AG09309 (cell line): ENCODE measurements around the gene CLSTN1.

Experiments
- DNase-seq: peaks from one replicate; pipeline ENCODE4 v3.0.0-alpha.2; 2010; ENCODE audit warnings: low read depth
- H3K4me3 ChIP-seq: 2 replicates; pipeline ENCODE4 v1.5.1; 2011; ENCODE audit warnings: mild to moderate bottlenecking, low read depth, low read length, moderate library complexity; ENCODE audit not compliant: control insufficient read depth
- TF ChIP-seq, protein P1 (sequence below): IDR thresholded peaks from 2 replicates; pipeline ENCODE4 v1.5.1; 2011; ENCODE audit warnings: mild to moderate bottlenecking, low read depth, low read length, inconsistent platforms; ENCODE audit not compliant: insufficient read depth, control insufficient read depth; ENCODE audit errors: missing control alignments

The CLSTN1 gene

DNA sequence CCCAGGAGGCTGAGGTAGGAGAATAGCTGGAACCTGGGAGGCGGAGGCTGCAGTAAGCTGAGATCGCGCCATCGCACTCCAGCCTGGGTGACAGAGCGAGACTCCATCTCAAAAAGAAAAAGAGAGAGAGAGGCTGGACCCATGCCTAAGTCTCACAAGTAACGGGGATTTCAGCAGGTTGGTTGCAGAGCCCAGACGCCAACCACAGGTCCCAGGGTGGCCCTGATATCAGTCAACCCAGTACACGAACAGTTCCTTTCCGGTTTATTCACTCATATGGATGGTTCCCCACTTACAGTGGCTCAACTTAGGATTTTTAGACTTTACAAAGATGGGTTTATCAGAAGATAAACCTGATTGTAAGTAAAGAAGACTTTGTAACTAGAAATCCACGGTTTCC lies 40.9 kb downstream of the CLSTN1 start:
- no peak for DNase-seq
- TF ChIP-seq, protein P1, sequence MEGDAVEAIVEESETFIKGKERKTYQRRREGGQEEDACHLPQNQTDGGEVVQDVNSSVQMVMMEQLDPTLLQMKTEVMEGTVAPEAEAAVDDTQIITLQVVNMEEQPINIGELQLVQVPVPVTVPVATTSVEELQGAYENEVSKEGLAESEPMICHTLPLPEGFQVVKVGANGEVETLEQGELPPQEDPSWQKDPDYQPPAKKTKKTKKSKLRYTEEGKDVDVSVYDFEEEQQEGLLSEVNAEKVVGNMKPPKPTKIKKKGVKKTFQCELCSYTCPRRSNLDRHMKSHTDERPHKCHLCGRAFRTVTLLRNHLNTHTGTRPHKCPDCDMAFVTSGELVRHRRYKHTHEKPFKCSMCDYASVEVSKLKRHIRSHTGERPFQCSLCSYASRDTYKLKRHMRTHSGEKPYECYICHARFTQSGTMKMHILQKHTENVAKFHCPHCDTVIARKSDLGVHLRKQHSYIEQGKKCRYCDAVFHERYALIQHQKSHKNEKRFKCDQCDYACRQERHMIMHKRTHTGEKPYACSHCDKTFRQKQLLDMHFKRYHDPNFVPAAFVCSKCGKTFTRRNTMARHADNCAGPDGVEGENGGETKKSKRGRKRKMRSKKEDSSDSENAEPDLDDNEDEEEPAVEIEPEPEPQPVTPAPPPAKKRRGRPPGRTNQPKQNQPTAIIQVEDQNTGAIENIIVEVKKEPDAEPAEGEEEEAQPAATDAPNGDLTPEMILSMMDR, result no peak
- H3K4me3 ChIP-seq, result no peak overlapping the region

DNA sequence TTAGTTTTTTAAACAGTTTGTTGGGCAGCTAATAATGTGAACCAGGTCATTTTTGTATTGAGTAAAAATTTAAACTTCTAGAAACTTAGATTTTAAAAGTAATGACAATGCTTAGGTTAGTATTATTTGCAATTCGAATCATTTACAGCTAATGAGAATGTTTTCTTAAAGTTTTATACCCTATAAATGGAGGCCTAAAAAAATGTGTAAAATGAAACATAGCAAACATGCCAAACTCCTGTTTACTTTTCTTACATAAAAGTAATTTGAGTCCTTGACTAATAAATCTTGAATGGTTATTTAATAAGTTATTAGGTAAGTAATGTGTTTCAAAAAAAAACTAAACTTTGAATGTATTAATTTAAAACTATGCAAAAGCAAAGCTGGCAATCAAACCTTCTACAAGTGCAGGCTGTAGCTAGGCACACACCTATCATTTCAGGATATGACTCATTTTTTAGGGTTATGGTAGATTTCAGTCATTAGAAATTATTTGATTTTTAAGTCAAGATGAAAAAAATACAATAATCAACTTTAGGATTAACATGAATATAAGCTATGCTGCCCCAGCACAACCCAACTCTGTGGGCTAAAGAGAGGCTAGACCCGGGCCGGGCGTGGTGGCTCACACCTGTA lies 41.5 kb downstream of the CLSTN1 start:
- H3K4me3 ChIP-seq, result no peak overlapping the region
- no peak for DNase-seq
- TF ChIP-seq, protein P1, result no peak

DNA sequence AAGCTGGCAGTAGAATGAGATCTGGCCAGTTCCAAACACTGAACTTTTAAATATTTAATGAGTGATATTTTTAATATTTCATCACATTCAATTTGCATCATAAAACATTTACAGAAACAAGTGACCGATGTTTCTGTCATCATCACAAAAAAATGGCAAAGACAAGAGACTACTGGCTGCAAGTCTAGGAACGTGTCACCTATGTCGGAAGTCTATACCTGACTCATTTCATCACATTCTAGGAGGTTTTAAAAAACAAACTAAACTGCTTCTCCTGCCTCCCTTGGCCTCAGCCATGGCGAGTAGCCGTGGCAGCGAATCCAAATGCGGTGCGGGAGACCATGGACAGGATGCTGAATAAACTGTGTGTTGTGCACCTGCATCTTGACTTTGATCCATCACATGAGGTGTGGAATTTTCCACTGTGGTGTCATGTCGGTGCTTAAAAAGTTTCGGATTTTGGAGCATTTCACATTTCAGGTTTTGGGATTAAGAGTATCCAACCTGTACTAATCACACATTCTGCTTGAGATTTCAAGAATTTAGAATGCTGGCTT lies 43.1 kb downstream of the CLSTN1 start:
- TF ChIP-seq, protein P1, result no peak
- H3K4me3 ChIP-seq, result no peak overlapping the region
- no peak for DNase-seq

DNA sequence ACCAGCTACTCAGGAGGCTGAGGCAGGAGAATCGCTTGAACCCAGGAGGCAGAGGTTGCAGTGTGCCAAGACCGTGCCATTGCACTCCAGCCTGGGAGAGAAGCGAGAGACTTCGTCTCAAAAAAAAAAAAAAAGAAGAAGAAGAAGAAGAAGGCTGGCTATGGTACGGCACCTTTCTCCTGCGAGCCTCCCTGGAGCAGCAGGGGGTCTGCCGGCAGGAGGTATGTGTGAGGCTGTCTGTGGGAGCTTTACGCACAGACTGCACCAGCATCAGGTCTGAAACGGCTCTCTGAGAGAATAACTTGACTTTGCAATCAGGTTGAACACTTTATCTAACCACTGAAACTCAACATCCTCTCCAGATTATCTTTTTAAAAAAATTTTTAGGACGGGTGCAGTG lies 44.9 kb downstream of the CLSTN1 start:
- TF ChIP-seq, protein P1, result no peak
- no peak for DNase-seq
- H3K4me3 ChIP-seq, result no peak overlapping the region

DNA sequence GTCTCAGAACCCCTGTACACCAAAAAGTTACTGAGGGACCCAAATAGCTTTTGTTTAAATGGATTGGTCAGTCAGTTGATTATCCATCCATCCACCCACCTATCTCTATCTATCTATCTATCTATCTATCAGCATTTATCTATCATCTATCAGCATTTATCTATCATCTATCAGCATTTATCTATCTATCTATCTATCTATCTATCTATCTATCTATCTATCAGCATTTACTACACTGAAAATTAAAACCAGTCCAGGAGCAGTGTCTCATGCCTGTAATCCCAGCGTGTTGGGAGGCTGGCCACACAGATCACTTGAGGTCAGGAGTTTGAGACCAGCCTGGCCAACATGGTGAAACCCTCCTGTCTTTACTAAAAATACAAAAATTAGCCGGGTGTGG lies 47.1 kb downstream of the CLSTN1 start:
- no peak overlapping the region for H3K4me3 ChIP-seq
- no peak for DNase-seq
- TF ChIP-seq, protein P1, result no peak

DNA sequence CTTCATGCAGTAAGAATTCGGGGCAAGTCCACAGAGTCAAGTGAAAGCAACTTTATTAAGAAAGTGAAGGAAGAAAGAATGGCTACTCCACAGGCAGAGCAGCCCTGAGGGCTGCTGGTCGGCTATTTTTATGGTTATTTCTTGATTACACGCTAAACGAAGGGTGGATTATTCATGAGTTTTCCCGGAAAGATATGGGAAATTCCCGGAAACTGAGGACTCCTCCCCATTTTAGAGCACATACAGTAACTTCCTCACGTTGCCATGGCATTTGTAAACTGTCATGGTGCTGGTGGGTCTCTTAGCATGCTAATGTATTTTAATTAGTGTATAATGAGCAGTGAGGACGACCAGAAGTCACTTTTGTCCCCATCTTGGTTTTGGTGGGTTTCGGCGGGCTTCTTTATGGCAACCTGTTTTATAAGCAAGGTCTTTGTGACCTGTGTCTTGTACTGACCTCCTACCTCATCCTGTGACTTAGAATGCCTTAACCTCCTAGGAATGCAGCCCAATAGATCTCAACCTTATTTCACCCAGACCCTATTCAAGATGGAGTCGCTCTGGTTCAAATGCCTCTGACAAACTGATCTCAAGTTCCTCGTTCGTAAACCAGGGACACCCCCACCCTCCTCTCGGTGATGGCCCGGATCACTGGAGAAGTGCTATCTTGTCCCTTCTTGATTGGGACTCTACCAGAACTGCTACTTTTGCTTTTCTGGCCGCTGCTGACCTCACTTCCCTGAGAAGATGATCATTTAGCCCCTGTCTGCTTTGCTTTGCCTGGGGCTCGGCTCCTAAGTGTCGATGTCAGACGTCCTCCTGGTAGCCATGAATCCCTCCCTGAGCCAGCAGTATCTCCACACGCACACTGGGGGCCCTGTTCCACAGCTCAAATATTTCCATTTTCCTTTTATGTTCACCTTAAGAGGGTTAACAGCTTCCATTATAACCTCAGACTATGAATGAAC lies 48.8 kb downstream of the CLSTN1 start:
- TF ChIP-seq, protein P1, result no peak
- H3K4me3 ChIP-seq, result no peak overlapping the region
- no peak for DNase-seq
